HepG2 (cell line): Measurements from ENCODE around the gene COX4I2. TPM values are rescaled to one million over a fixed set of nuclear protein-coding genes. Genes with fewer than 3 reads are reported as not detected.

Experiments used
- CAMTA2 ChIP-seq: sonication (generic); formaldehyde crosslinking; IDR thresholded peaks from 2 replicates; pipeline ENCODE4 v1.4.0; 2020; ENCODE audit warnings: mild to moderate bottlenecking, missing genetic modification reagents, borderline replicate concordance
- HNRNPL ChIP-seq: fragments of 200-400 bp; formaldehyde crosslinking; IDR thresholded peaks from 2 replicates; pipeline ENCODE4 v1.6.1; 2017; ENCODE audit warnings: mild to moderate bottlenecking, low read depth, low read length
- HOXA3 ChIP-seq: sonication (generic); formaldehyde crosslinking; IDR thresholded peaks from 2 replicates; pipeline ENCODE4 v1.5.0; 2020; ENCODE audit warnings: missing genetic modification reagents
- HOXA5 ChIP-seq: sonication (generic); formaldehyde crosslinking; IDR thresholded peaks from 2 replicates; pipeline ENCODE4 v1.4.0; 2020; ENCODE audit warnings: missing genetic modification reagents
- MBNL3 ChIP-seq: fragments of 250-450 bp; sonication (Bioruptor Pico); conservative IDR thresholded peaks from 2 replicates; pipeline ENCODE4 v1.8.0; 2022; ENCODE audit warnings: mild to moderate bottlenecking, inconsistent platforms
- NCOR1 ChIP-seq: fragments of 200-600 bp; sonication (generic); IDR thresholded peaks from 2 replicates; pipeline ENCODE4 v1.7.0; 2017; ENCODE audit warnings: antibody characterized with exemption, low read length, borderline replicate concordance
- NFYB ChIP-seq: sonication (generic); formaldehyde crosslinking; IDR thresholded peaks from 2 replicates; pipeline ENCODE4 v1.4.0; 2020; ENCODE audit warnings: missing genetic modification reagents
- NONO ChIP-seq, 2 experiments: fragments of 450-650 bp in 1 of 2; sonication (generic) in 1 of 2; formaldehyde crosslinking in 1 of 2; IDR thresholded peaks in 1 of 2; conservative IDR thresholded peaks in 1 of 2; 2 replicates each; pipeline versions ENCODE4 v1.6.1 to v1.8.0; 2017 to 2022; ENCODE audit warnings: mild to moderate bottlenecking in 1 of 2, missing genetic modification reagents in 1 of 2, moderate library complexity in 1 of 2
- NR2C2 ChIP-seq: sonication (generic); formaldehyde crosslinking; IDR thresholded peaks from 2 replicates; pipeline ENCODE4 v1.4.0; 2020; ENCODE audit warnings: missing genetic modification reagents, mild to moderate bottlenecking, moderate library complexity, borderline replicate concordance
- POLR2AphosphoS2 ChIP-seq: IDR thresholded peaks from 2 replicates; pipeline ENCODE4 v1.6.1; 2011; ENCODE audit warnings: low read depth, low read length, improper control_type of control experiment
- PRPF4 ChIP-seq: fragments of 200-400 bp; formaldehyde crosslinking; IDR thresholded peaks from 2 replicates; pipeline ENCODE4 v1.6.1; 2016; ENCODE audit warnings: low read length, low read depth; ENCODE audit not compliant: poor library complexity, severe bottlenecking
- SIN3A ChIP-seq: IDR thresholded peaks from 2 replicates; pipeline ENCODE4 v1.6.1; 2011; ENCODE audit warnings: low read depth, mild to moderate bottlenecking, control low read depth, low read length, borderline replicate concordance
- ZFP37 ChIP-seq: sonication (generic); formaldehyde crosslinking; IDR thresholded peaks from 2 replicates; pipeline ENCODE4 v1.4.0; 2020; ENCODE audit warnings: missing genetic modification reagents, borderline replicate concordance
- ZMYM2 ChIP-seq: sonication (generic); formaldehyde crosslinking; IDR thresholded peaks from 2 replicates; pipeline ENCODE4 v1.8.0; 2022; ENCODE audit warnings: mild to moderate bottlenecking, missing genetic modification reagents
- ZNF234 ChIP-seq: sonication (generic); formaldehyde crosslinking; conservative IDR thresholded peaks from 2 replicates; pipeline ENCODE4 v1.5.1; 2020; ENCODE audit warnings: mild to moderate bottlenecking, missing genetic modification reagents
- ZNF276 ChIP-seq: sonication (generic); formaldehyde crosslinking; IDR thresholded peaks from 2 replicates; pipeline ENCODE4 v1.4.0; 2020; ENCODE audit warnings: mild to moderate bottlenecking, low read depth, missing genetic modification reagents
- ZNF296 ChIP-seq: sonication (generic); formaldehyde crosslinking; conservative IDR thresholded peaks from 2 replicates; pipeline ENCODE4 v1.5.0; 2020; ENCODE audit warnings: mild to moderate bottlenecking, missing genetic modification reagents
- ZNF33B ChIP-seq: sonication (generic); formaldehyde crosslinking; IDR thresholded peaks from 2 replicates; pipeline ENCODE4 v1.5.1; 2020; ENCODE audit warnings: mild to moderate bottlenecking, missing genetic modification reagents
- ZNF34 ChIP-seq: sonication (generic); formaldehyde crosslinking; IDR thresholded peaks from 2 replicates; pipeline ENCODE4 v1.4.0; 2020; ENCODE audit warnings: mild to moderate bottlenecking, missing genetic modification reagents, borderline replicate concordance
- ZNF367 ChIP-seq: sonication (generic); formaldehyde crosslinking; IDR thresholded peaks from 2 replicates; pipeline ENCODE4 v1.4.0; 2020; ENCODE audit warnings: missing genetic modification reagents, borderline replicate concordance
- ZNF546 ChIP-seq: sonication (generic); formaldehyde crosslinking; conservative IDR thresholded peaks from 2 replicates; pipeline ENCODE4 v1.8.1; 2023; ENCODE audit warnings: mild to moderate bottlenecking, missing genetic modification reagents
- ZNF572 ChIP-seq: sonication (generic); formaldehyde crosslinking; IDR thresholded peaks from 2 replicates; pipeline ENCODE4 v1.5.1; 2020; ENCODE audit warnings: mild to moderate bottlenecking, missing genetic modification reagents
- polyA plus RNA-seq, 8 experiments: library from polyadenylated mRNA; depleted of rRNA in 3 of 8; stranded (reverse) in 7 of 8; unstranded in 1 of 8; fragments of >200 nt; fragmentation: Illumina TruSeq in 4 of 8; extraction: Trizol in 4 of 8; gene quantifications; 2 replicates each; pipeline versions ENCODE4 v1.2.1 to v1.2.3, GENCODE V29; 2011 to 2016; ENCODE audit warnings: low read depth in 4 of 8, missing spikeins in 1 of 8, mixed read lengths in 1 of 8; ENCODE audit not compliant: insufficient read depth in 1 of 8
- total RNA-seq, 5 experiments: library from RNA; depleted of rRNA; stranded (reverse); fragments of >200 nt; fragmentation: Illumina TruSeq; extraction: Trizol; gene quantifications; 2 replicates each; pipeline ENCODE4 v1.2.3, GENCODE V29; 2016; ENCODE audit warnings: low read depth in 1 of 5
- TF ChIP-seq, protein P1 (sequence below): sonication (generic); formaldehyde crosslinking; IDR thresholded peaks from 2 replicates; pipeline ENCODE4 v1.4.0; 2020; ENCODE audit warnings: mild to moderate bottlenecking, missing genetic modification reagents
- TF ChIP-seq, protein P2 (sequence below): sonication (generic); formaldehyde crosslinking; IDR thresholded peaks from 2 replicates; pipeline ENCODE4 v1.5.0; 2020; ENCODE audit warnings: missing genetic modification reagents

Gene COX4I2
- total and polyA plus RNA-seq, 2 of the 13 experiments (the other 11 are each of a cell fraction or from before 2014, with no cell fraction given): 1.1 TPM; not detected in 1

DNA sequence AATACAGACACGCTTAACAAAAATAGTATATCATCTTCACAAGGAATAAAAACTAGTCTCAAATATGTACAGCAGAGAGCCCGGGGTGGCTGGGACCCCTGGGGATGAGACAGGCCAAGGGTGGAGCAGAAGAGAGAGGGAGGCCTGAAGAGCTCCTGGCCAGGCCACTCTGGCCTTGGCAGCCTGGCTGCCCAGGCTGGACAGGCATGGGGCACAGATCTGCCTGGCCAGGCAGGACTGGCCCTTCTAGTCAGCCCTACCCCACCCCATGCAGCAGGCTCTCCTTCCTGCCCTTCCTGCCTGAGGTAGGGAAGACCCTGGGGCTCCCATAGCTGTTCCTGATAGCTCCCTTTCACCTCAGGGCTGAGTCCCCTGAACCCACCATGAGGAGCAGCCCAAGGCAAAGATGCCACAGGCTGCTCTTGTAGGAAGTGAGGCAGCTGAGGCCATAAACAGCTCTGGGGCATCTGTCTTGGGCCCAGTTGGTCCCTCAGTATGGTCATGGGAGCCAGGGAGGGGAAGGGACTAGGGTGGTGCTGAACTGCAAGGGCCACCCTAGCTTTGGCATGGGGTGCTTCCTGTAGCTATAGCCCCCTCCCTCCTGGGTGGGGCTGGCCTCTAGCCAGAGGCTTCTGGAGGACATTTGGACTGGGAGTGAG lies 27.1 kb downstream of the COX4I2 start (continued):
- 0 out of 2 replicates have a peak, but pooled peaks have one; percentile 50 for TF ChIP-seq ZNF276
- no peak for TF ChIP-seq PRPF4
- 0 out of 2 replicates have a peak, but pooled peaks have one; percentile 42 for TF ChIP-seq ZNF33B (CRISPR knock-in tag)
- TF ChIP-seq ZFP37 (CRISPR knock-in tag): 0 out of 2 replicates have a peak, but pooled peaks have one; percentile 14
- TF ChIP-seq HOXA3 (CRISPR knock-in tag): 0 out of 2 replicates have a peak, but pooled peaks have one; percentile 7
- 0 out of 2 replicates have a peak, but pooled peaks have one; percentile 29 for TF ChIP-seq HOXA5
- peak; percentile 95 for TF ChIP-seq HNRNPL
- no peak for TF ChIP-seq ZNF234 (CRISPR knock-in tag)
- TF ChIP-seq NFYB (CRISPR knock-in tag): 0 out of 2 replicates have a peak, but pooled peaks have one; percentile 9
- TF ChIP-seq ZMYM2 (CRISPR knock-in tag): no peak
- TF ChIP-seq, protein P1, sequence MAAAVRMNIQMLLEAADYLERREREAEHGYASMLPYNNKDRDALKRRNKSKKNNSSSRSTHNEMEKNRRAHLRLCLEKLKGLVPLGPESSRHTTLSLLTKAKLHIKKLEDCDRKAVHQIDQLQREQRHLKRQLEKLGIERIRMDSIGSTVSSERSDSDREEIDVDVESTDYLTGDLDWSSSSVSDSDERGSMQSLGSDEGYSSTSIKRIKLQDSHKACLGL: 0 out of 2 replicates have a peak, but pooled peaks have one; percentile 59
- TF ChIP-seq ZNF367: no peak
- TF ChIP-seq NONO (IDR thresholded peaks at IDR 0.05): no peak
- TF ChIP-seq NONO (CRISPR knock-in tag; conservative IDR thresholded peaks at IDR 0.05): peak; percentile 40; the same call in 1 of the 2 replicates
- no peak for TF ChIP-seq NCOR1
- peak; percentile 86; the same call in 1 of the 2 replicates for TF ChIP-seq CAMTA2 (CRISPR knock-in tag)
- TF ChIP-seq NR2C2 (CRISPR knock-in tag): no peak
- TF ChIP-seq, protein P2, sequence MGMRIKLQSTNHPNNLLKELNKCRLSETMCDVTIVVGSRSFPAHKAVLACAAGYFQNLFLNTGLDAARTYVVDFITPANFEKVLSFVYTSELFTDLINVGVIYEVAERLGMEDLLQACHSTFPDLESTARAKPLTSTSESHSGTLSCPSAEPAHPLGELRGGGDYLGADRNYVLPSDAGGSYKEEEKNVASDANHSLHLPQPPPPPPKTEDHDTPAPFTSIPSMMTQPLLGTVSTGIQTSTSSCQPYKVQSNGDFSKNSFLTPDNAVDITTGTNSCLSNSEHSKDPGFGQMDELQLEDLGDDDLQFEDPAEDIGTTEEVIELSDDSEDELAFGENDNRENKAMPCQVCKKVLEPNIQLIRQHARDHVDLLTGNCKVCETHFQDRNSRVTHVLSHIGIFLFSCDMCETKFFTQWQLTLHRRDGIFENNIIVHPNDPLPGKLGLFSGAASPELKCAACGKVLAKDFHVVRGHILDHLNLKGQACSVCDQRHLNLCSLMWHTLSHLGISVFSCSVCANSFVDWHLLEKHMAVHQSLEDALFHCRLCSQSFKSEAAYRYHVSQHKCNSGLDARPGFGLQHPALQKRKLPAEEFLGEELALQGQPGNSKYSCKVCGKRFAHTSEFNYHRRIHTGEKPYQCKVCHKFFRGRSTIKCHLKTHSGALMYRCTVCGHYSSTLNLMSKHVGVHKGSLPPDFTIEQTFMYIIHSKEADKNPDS: 0 out of 2 replicates have a peak, but pooled peaks have one; percentile 17
- no peak for TF ChIP-seq MBNL3 (CRISPR knock-in tag)
- TF ChIP-seq ZNF296 (CRISPR knock-in tag): 0 out of 2 replicates have a peak, but pooled peaks have one; percentile 30
- 0 out of 2 replicates have a peak, but pooled peaks have one; percentile 64 for TF ChIP-seq POLR2AphosphoS2
- TF ChIP-seq ZNF572 (CRISPR knock-in tag): no peak
- TF ChIP-seq ZNF546 (CRISPR knock-in tag): 0 out of 2 replicates have a peak, but pooled peaks have one; percentile 36
- TF ChIP-seq ZNF34: no peak
- TF ChIP-seq SIN3A: peak; percentile 24; the same call in 1 of the 2 replicates
